ENCODE data around the gene NPNT. TPM values are rescaled to one million over a fixed set of nuclear protein-coding genes. Genes with fewer than 3 reads are reported as not detected.

Gene NPNT
- total RNA-seq, 1 donor from 2014 or later: not detected

GRCh38 chr4:105998171-105999063 is 103.1 kb downstream of the NPNT start:
- TF ChIP-seq EZH2phosphoT487 (IDR thresholded peaks at IDR 0.05) (no peak), EZH2 (IDR thresholded peaks at IDR 0.05) (no peak)
- TF ChIP-seq, protein P1, sequence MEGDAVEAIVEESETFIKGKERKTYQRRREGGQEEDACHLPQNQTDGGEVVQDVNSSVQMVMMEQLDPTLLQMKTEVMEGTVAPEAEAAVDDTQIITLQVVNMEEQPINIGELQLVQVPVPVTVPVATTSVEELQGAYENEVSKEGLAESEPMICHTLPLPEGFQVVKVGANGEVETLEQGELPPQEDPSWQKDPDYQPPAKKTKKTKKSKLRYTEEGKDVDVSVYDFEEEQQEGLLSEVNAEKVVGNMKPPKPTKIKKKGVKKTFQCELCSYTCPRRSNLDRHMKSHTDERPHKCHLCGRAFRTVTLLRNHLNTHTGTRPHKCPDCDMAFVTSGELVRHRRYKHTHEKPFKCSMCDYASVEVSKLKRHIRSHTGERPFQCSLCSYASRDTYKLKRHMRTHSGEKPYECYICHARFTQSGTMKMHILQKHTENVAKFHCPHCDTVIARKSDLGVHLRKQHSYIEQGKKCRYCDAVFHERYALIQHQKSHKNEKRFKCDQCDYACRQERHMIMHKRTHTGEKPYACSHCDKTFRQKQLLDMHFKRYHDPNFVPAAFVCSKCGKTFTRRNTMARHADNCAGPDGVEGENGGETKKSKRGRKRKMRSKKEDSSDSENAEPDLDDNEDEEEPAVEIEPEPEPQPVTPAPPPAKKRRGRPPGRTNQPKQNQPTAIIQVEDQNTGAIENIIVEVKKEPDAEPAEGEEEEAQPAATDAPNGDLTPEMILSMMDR (IDR thresholded peaks at IDR 0.05): no peak

GRCh38 chr4:106002994-106003393 is 107.7 kb downstream of the NPNT start:
- H3K36me3 Mint-ChIP-seq: no peaks in the 10 kb centered on the region

More at GRCh38 chr4:105998171-105999063, 103.1 kb downstream of the NPNT start:
- no peak for DNase-seq (ENCODE audit: low spot score)
- H3K27me3 ChIP-seq: no peaks in the 10 kb centered on the region
- no peaks in the 10 kb centered on the region for H3K27me3 Mint-ChIP-seq (ENCODE audit: insufficient read depth, low read depth)
- H2AFZ ChIP-seq (replicated peaks): no peak overlapping the region
- no peak overlapping the region for H3K27ac ChIP-seq
- H3K27ac Mint-ChIP-seq: no peak overlapping the region
- no peak overlapping the region for H3K4me2 ChIP-seq
- H3K9ac ChIP-seq: no peak overlapping the region
- no peaks in the 10 kb centered on the region for H4K20me1 ChIP-seq (ENCODE audit: low read depth)
- H3F3A ChIP-seq (ENCODE audit: low read depth): no peaks in the 10 kb centered on the region
- H3K4me3 Mint-ChIP-seq: no peak overlapping the region
- peaks cover 5% of the 10 kb centered on the region for H3K4me1 Mint-ChIP-seq
- no peaks in the 10 kb centered on the region for H3K36me3 Mint-ChIP-seq
- H3K4me3 ChIP-seq: no peak overlapping the region
- no peaks in the 10 kb centered on the region for H3K9me3 Mint-ChIP-seq
- no peaks in the 10 kb centered on the region for H3K79me2 ChIP-seq (ENCODE audit: low read depth)
- H3K4me1 ChIP-seq: no peaks in the 10 kb centered on the region
- H3K9me3 ChIP-seq (ENCODE audit: low read depth): no peaks in the 10 kb centered on the region
- no peaks in the 10 kb centered on the region for H3K36me3 ChIP-seq

GRCh38 chr4:106010761-106011160 is 115.5 kb downstream of the NPNT start:
- TF ChIP-seq EZH2phosphoT487 (IDR thresholded peaks at IDR 0.05) (no peak), EZH2 (IDR thresholded peaks at IDR 0.05) (no peak)
- TF ChIP-seq, protein P1 (IDR thresholded peaks at IDR 0.05): no peak
- no peak overlapping the region for H2AFZ ChIP-seq (replicated peaks)
- no peaks in the 10 kb centered on the region for H3K27me3 ChIP-seq
- no peaks in the 10 kb centered on the region for H3F3A ChIP-seq (ENCODE audit: low read depth)
- no peaks in the 10 kb centered on the region for H3K36me3 ChIP-seq
- no peaks in the 10 kb centered on the region for H3K9me3 ChIP-seq (ENCODE audit: low read depth)
- no peak for DNase-seq (ENCODE audit: low spot score)
- H3K4me3 Mint-ChIP-seq: no peak overlapping the region
- no peaks in the 10 kb centered on the region for H3K4me1 ChIP-seq
- H3K36me3 Mint-ChIP-seq: no peaks in the 10 kb centered on the region
- no peak overlapping the region for H3K4me2 ChIP-seq
- no peaks in the 10 kb centered on the region for H3K79me2 ChIP-seq (ENCODE audit: low read depth)
- H3K9ac ChIP-seq: no peak overlapping the region
- H3K27ac Mint-ChIP-seq: no peak overlapping the region
- H3K9me3 Mint-ChIP-seq: peaks cover 14% of the 10 kb centered on the region
- no peaks in the 10 kb centered on the region for H4K20me1 ChIP-seq (ENCODE audit: low read depth)
- H3K27ac ChIP-seq: no peak overlapping the region
- H3K27me3 Mint-ChIP-seq (ENCODE audit: insufficient read depth, low read depth): no peaks in the 10 kb centered on the region
- no peaks in the 10 kb centered on the region for H3K4me1 Mint-ChIP-seq
- H3K4me3 ChIP-seq: no peak overlapping the region

More at GRCh38 chr4:106002994-106003393, 107.7 kb downstream of the NPNT start:
- H2AFZ ChIP-seq (replicated peaks): no peak overlapping the region
- H3F3A ChIP-seq (ENCODE audit: low read depth): no peaks in the 10 kb centered on the region
- H3K79me2 ChIP-seq (ENCODE audit: low read depth): no peaks in the 10 kb centered on the region
- no peaks in the 10 kb centered on the region for H3K9me3 Mint-ChIP-seq
- H3K4me3 ChIP-seq: no peak overlapping the region
- H3K9ac ChIP-seq: no peak overlapping the region
- no peak overlapping the region for H3K27ac ChIP-seq
- no peaks in the 10 kb centered on the region for H3K9me3 ChIP-seq (ENCODE audit: low read depth)
- TF ChIP-seq, protein P1 (IDR thresholded peaks at IDR 0.05): no peak
- TF ChIP-seq EZH2phosphoT487 (IDR thresholded peaks at IDR 0.05): no peak
- no peaks in the 10 kb centered on the region for H3K27me3 ChIP-seq
- no peaks in the 10 kb centered on the region for H4K20me1 ChIP-seq (ENCODE audit: low read depth)
- H3K4me1 ChIP-seq: no peaks in the 10 kb centered on the region
- no peak overlapping the region for H3K27ac Mint-ChIP-seq
- no peak overlapping the region for H3K4me3 Mint-ChIP-seq
- no peak overlapping the region for H3K4me2 ChIP-seq
- peaks cover 5% of the 10 kb centered on the region for H3K4me1 Mint-ChIP-seq
- no peak for DNase-seq (ENCODE audit: low spot score)
- H3K36me3 ChIP-seq: no peaks in the 10 kb centered on the region
- no peaks in the 10 kb centered on the region for H3K27me3 Mint-ChIP-seq (ENCODE audit: insufficient read depth, low read depth)

Data from neural progenitor cell (in vitro differentiated cells).